ENCODE results near the gene NCKAP1. TPM values are rescaled to one million over a fixed set of nuclear protein-coding genes. Genes with fewer than 3 reads are reported as not detected.

The NCKAP1 gene
- polyA plus RNA-seq, 1 experiment = 58.0 TPM

DNA sequence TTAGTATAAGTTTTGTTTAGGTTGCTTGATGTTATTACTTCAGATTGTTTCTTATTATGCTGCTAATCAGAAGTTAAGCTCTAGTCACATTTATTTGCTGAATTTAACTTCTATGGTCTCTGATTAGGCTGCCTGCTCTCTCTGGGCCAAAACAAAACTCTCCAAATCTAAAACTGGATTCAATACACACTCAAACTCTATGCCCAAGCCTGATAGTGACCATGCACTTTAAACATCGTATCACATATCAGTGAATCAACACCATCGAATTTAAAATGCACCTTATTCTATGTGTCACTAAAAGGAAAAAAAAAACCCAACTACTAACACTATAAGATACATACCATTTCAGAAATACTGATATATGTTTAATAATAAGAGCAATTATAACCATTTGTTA lies 94.9 kb downstream of the NCKAP1 start:
- TF ChIP-seq, protein P1, sequence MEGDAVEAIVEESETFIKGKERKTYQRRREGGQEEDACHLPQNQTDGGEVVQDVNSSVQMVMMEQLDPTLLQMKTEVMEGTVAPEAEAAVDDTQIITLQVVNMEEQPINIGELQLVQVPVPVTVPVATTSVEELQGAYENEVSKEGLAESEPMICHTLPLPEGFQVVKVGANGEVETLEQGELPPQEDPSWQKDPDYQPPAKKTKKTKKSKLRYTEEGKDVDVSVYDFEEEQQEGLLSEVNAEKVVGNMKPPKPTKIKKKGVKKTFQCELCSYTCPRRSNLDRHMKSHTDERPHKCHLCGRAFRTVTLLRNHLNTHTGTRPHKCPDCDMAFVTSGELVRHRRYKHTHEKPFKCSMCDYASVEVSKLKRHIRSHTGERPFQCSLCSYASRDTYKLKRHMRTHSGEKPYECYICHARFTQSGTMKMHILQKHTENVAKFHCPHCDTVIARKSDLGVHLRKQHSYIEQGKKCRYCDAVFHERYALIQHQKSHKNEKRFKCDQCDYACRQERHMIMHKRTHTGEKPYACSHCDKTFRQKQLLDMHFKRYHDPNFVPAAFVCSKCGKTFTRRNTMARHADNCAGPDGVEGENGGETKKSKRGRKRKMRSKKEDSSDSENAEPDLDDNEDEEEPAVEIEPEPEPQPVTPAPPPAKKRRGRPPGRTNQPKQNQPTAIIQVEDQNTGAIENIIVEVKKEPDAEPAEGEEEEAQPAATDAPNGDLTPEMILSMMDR (IDR thresholded peaks at IDR 0.05; ENCODE audit: insufficient read depth, low read depth, low read length) = no peak
- CTCF ChIA-PET = no interaction called here
- Histone ChIP-seq H3K27me3 (ENCODE audit: control insufficient read depth, insufficient read depth, low read length) (no peaks in the 10 kb centered on the region), H3K36me3 (ENCODE audit: control insufficient read depth, insufficient read depth, low read length) (no peaks in the 10 kb centered on the region), H3K4me3 (ENCODE audit: low read depth, low read length) (no peak overlapping the region)
- POLR2A ChIA-PET = no interaction called here
- no peak for DNase-seq (ENCODE audit: low read depth)

- no peak for DNase-seq (ENCODE audit: low read depth)
- Histone ChIP-seq H3K27me3 (ENCODE audit: control insufficient read depth, insufficient read depth, low read length) (no peaks in the 10 kb centered on the region), H3K4me3 (ENCODE audit: low read depth, low read length) (no peak overlapping the region), H3K36me3 (ENCODE audit: control insufficient read depth, insufficient read depth, low read length) (no peaks in the 10 kb centered on the region)
- CTCF ChIA-PET = no interaction called here
- POLR2A ChIA-PET = no interaction called here
- TF ChIP-seq, protein P1 (IDR thresholded peaks at IDR 0.05; ENCODE audit: insufficient read depth, low read depth, low read length) = no peak
Measured at GRCh38 chr2:182942756-182943155, 95.5 kb downstream of the NCKAP1 start.

- ChIA-PET CTCF (interaction anchor here (0.8 kb wide), 1 partner anchor 9 kb away, joined by 3 read pairs; no protein-coding TSS in a partner anchor), POLR2A (no interaction called here)
- Histone ChIP-seq H3K4me3 (ENCODE audit: low read depth, low read length) (no peak overlapping the region), H3K36me3 (ENCODE audit: control insufficient read depth, insufficient read depth, low read length) (no peaks in the 10 kb centered on the region), H3K27me3 (ENCODE audit: control insufficient read depth, insufficient read depth, low read length) (no peaks in the 10 kb centered on the region)
- TF ChIP-seq, protein P1 (IDR thresholded peaks at IDR 0.05; ENCODE audit: insufficient read depth, low read depth, low read length) = no peak
- DNase-seq (ENCODE audit: low read depth) = no peak
Measured at GRCh38 chr2:182941919-182942318, 96.3 kb downstream of the NCKAP1 start.

- DNase-seq (ENCODE audit: low read depth) = no peak
- CTCF ChIA-PET = no interaction called here
- no peaks in the 10 kb centered on the region for H3K27me3 ChIP-seq (ENCODE audit: control insufficient read depth, insufficient read depth, low read length)
- H3K4me3 ChIP-seq (ENCODE audit: low read depth, low read length) = no peak overlapping the region
- H3K36me3 ChIP-seq (ENCODE audit: control insufficient read depth, insufficient read depth, low read length) = 0 out of 2 replicates have a peak, but pooled peaks cover 1% of the 10 kb centered on the region
- POLR2A ChIA-PET = no interaction called here
- TF ChIP-seq, protein P1 (IDR thresholded peaks at IDR 0.05; ENCODE audit: insufficient read depth, low read depth, low read length) = no peak
Measured at GRCh38 chr2:182941121-182941722, 97.0 kb downstream of the NCKAP1 start.

- TF ChIP-seq, protein P1 (IDR thresholded peaks at IDR 0.05; ENCODE audit: insufficient read depth, low read depth, low read length) = no peak
- Histone ChIP-seq H3K27me3 (ENCODE audit: control insufficient read depth, insufficient read depth, low read length) (no peaks in the 10 kb centered on the region), H3K4me3 (ENCODE audit: low read depth, low read length) (no peak overlapping the region), H3K36me3 (ENCODE audit: control insufficient read depth, insufficient read depth, low read length) (0 out of 2 replicates have a peak, but pooled peaks cover 1% of the 10 kb centered on the region)
- no peak for DNase-seq (ENCODE audit: low read depth)
- CTCF ChIA-PET = no interaction called here
- POLR2A ChIA-PET = no interaction called here
Measured at GRCh38 chr2:182937870-182938269, 100.4 kb downstream of the NCKAP1 start.

Data from BJ (cell line).